ENCODE measurements around the gene FANK1.

FANK1 gene

GRCh38 chr10:126049759-126050700 lies 153.7 kb downstream of the FANK1 start:
- no peaks in the 10 kb centered on the region for H3K27me3 ChIP-seq (ENCODE audit: control insufficient read depth, insufficient read depth, low read length)
- H3K9ac ChIP-seq (ENCODE audit: low read length) = no peak overlapping the region
- no peaks in the 10 kb centered on the region for H3K4me1 ChIP-seq (ENCODE audit: control insufficient read depth, insufficient read depth, low read length)
- no peaks in the 10 kb centered on the region for H3K36me3 ChIP-seq (ENCODE audit: control insufficient read depth, insufficient read depth, low read length)
- no peaks in the 10 kb centered on the region for H3K9me3 ChIP-seq (ENCODE audit: control insufficient read depth, insufficient read depth, low read depth, low read length)
- H3K27ac ChIP-seq (ENCODE audit: low read depth, low read length) = no peak overlapping the region
- no peak overlapping the region for H3K4me3 ChIP-seq (ENCODE audit: low read depth, low read length)

GRCh38 chr10:126052171-126052570 lies 155.8 kb downstream of the FANK1 start:
- Histone ChIP-seq H3K4me3 (ENCODE audit: low read depth, low read length) (no peak overlapping the region), H3K9ac (ENCODE audit: low read length) (no peak overlapping the region), H3K4me1 (ENCODE audit: control insufficient read depth, insufficient read depth, low read length) (no peaks in the 10 kb centered on the region), H3K36me3 (ENCODE audit: control insufficient read depth, insufficient read depth, low read length) (no peaks in the 10 kb centered on the region), H3K9me3 (ENCODE audit: control insufficient read depth, insufficient read depth, low read depth, low read length) (no peaks in the 10 kb centered on the region), H3K27me3 (ENCODE audit: control insufficient read depth, insufficient read depth, low read length) (no peaks in the 10 kb centered on the region), H3K27ac (ENCODE audit: low read depth, low read length) (no peak overlapping the region)

DNA sequence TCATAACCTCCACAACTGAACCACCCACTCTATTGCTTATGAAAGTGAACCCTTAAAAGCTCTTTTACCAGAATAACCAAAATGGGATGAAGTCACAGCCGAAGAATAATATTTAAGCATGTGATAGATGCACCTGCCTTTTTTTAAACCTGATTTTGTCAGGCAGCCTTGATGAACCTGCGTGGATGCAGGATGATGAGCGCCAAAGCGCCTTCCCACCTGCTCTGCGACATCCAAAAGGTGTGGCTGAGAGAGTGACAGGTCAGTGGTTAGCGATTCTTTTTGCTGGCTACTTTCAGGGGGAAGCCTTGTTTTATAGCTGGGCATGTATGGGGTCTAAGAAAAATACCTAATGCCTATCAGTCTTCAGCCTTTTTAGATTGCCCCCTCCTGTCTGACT lies 157.8 kb downstream of the FANK1 start:
- Histone ChIP-seq H3K4me3 (ENCODE audit: low read depth, low read length) (no peak overlapping the region), H3K9ac (ENCODE audit: low read length) (no peak overlapping the region), H3K36me3 (ENCODE audit: control insufficient read depth, insufficient read depth, low read length) (no peaks in the 10 kb centered on the region), H3K27me3 (ENCODE audit: control insufficient read depth, insufficient read depth, low read length) (no peaks in the 10 kb centered on the region), H3K27ac (ENCODE audit: low read depth, low read length) (no peak overlapping the region), H3K9me3 (ENCODE audit: control insufficient read depth, insufficient read depth, low read depth, low read length) (no peaks in the 10 kb centered on the region), H3K4me1 (ENCODE audit: control insufficient read depth, insufficient read depth, low read length) (0 out of 2 replicates have a peak, but pooled peaks cover 3% of the 10 kb centered on the region)

DNA sequence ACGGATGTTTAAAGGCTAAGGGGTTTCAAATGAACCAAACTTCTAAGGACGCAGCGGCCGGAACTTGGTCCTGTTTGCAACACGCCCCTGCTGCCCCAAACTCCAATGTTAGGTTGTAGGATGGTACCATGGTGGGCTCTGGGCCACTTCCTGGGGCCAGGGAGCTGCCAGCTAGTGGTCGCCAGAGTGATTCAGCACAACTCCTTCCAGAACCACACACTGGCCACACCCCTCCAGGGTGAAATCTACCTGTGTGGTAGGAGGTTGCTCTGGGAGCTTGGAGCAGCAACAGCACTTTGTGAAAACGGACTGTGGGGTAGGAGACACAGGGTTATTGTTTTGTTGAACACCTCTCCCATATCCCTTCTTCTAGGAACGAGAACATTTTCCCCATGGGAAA lies 161.1 kb downstream of the FANK1 start:
- Histone ChIP-seq H3K27ac (ENCODE audit: low read depth, low read length) (no peak overlapping the region), H3K4me3 (ENCODE audit: low read depth, low read length) (no peak overlapping the region), H3K9me3 (ENCODE audit: control insufficient read depth, insufficient read depth, low read depth, low read length) (peaks cover 12% of the 10 kb centered on the region), H3K4me1 (ENCODE audit: control insufficient read depth, insufficient read depth, low read length) (peaks cover 3% of the 10 kb centered on the region; the same call in 1 of the 2 replicates), H3K36me3 (ENCODE audit: control insufficient read depth, insufficient read depth, low read length) (no peaks in the 10 kb centered on the region), H3K27me3 (ENCODE audit: control insufficient read depth, insufficient read depth, low read length) (no peaks in the 10 kb centered on the region), H3K9ac (ENCODE audit: low read length) (no peak overlapping the region)

- H3K4me3 ChIP-seq (ENCODE audit: low read depth, low read length) = no peak overlapping the region
- no peak overlapping the region for H3K9ac ChIP-seq (ENCODE audit: low read length)
- no peaks in the 10 kb centered on the region for H3K36me3 ChIP-seq (ENCODE audit: control insufficient read depth, insufficient read depth, low read length)
- no peaks in the 10 kb centered on the region for H3K27me3 ChIP-seq (ENCODE audit: control insufficient read depth, insufficient read depth, low read length)
- H3K9me3 ChIP-seq (ENCODE audit: control insufficient read depth, insufficient read depth, low read depth, low read length) = peaks cover 12% of the 10 kb centered on the region
- no peak overlapping the region for H3K27ac ChIP-seq (ENCODE audit: low read depth, low read length)
- H3K4me1 ChIP-seq (ENCODE audit: control insufficient read depth, insufficient read depth, low read length) = peaks cover 3% of the 10 kb centered on the region; the same call in 1 of the 2 replicates
Measured at GRCh38 chr10:126058104-126058503, 161.7 kb downstream of the FANK1 start.

GRCh38 chr10:126058507-126058906 lies 162.1 kb downstream of the FANK1 start:
- no peak overlapping the region for H3K9ac ChIP-seq (ENCODE audit: low read length)

More at GRCh38 chr10:126058507-126058906, 162.1 kb downstream of the FANK1 start:
- no peak overlapping the region for H3K27ac ChIP-seq (ENCODE audit: low read depth, low read length)
- no peak overlapping the region for H3K4me3 ChIP-seq (ENCODE audit: low read depth, low read length)
- no peaks in the 10 kb centered on the region for H3K27me3 ChIP-seq (ENCODE audit: control insufficient read depth, insufficient read depth, low read length)
- peaks cover 3% of the 10 kb centered on the region; the same call in 1 of the 2 replicates for H3K4me1 ChIP-seq (ENCODE audit: control insufficient read depth, insufficient read depth, low read length)
- no peaks in the 10 kb centered on the region for H3K36me3 ChIP-seq (ENCODE audit: control insufficient read depth, insufficient read depth, low read length)
- H3K9me3 ChIP-seq (ENCODE audit: control insufficient read depth, insufficient read depth, low read depth, low read length) = peaks cover 12% of the 10 kb centered on the region

All from HUES6 (cell line).